HG03575 (cell line): ENCODE data around the gene CLK4.
A peak's percentile ranks its signal among the peaks of the same experiment; 100 is the strongest.

ENCODE experiments used
- ATAC-seq: cut with Tn5 transposase; IDR thresholded peaks from one replicate; pipeline ENCODE4 v1.9.1; 2021; ENCODE audit not compliant: unreplicated experiment, insufficient number of reproducible peaks, low FRiP score; ENCODE audit errors: extremely low read depth

The CLK4 gene

DNA sequence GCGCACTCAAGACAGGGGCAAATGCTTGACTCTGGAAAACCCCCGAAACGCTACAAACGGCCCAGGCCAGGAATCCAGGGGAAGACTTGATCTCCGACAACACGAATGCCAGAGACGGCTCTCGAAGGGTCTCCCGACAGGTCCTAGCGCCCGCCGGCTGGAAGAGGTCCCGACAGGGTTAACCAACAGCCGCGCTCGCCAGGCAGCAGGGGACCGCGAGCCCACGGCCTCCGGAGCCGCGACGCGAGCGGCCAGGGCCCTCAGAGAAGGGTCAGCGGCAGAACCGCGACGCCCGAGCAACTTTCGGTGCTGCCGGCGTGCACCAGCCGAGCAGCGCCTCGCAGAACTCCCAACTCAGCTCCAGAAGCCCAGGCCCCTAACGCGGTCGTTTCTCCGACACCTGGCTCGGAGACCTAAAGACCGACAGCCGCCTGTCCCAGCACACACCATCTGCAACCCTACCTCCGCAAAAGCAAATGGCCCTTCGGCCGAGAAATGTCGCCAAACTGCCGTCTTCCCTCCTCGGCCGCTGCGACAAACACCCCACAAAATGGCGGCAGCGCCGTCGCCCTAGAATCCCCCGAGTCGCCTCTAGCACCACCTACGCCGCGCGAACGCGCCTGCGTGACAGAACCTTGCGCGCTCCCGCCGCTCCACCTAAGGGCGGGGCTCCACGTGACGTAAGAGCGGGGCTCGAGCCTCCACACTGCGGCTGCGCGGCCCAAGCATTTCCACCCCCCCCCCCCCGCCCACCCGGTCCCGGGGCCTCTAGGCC is at the start of gene CLK4:
CLK4 (minus strand) TSS at position 567 of the 775 bp plus-strand sequence. CDS start 3,634 bp downstream, outside the sequence.
- peak; percentile 42 for ATAC-seq

DNA sequence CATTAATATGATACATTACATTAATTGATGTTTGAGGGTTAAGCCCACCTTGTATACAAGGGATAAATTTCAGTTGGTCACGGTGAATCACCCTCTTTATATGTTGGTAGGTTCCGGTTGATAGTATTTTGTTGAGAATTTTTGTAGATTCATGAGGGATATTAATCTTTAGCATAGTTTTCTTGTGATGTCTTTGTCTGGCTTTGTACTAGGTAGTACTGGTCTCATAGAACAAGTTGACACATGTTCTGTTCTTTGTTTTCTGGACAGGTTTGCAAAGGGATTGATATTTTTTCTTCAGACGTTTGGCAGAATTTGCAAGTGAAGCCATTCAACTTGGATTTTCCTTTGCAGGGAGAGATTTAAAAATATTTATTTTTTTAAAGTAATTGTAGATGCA is 49.1 kb upstream of the CLK4 start:
- no peak for ATAC-seq

DNA sequence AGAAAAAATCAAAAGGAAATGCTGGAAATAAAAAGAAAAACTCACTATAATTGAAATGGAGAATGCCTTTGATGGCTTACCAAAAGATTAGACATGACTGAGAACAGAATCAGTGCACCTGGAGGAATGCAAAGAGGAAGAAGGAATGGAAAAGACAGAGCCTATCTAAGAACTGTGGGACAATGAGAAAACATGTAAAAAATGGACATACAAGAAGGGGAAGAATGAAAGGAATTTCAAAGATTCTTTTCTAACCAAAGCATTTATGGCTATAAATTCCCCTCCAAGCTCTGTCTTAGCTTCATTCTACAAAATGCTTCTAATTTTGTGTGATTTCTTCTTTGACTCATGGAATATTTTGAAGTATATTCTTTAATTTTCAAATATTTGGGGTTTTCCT is 47.5 kb upstream of the CLK4 start:
- no peak for ATAC-seq

- no peak for ATAC-seq
Measured at GRCh38 chr5:178673801-178674295, 47.0 kb upstream of the CLK4 start.

- ATAC-seq: no peak
Measured at GRCh38 chr5:178672630-178673029, 45.8 kb upstream of the CLK4 start.

- no peak for ATAC-seq
Measured at GRCh38 chr5:178671602-178672144, 44.8 kb upstream of the CLK4 start.

GRCh38 chr5:178670351-178670885 is 43.6 kb upstream of the CLK4 start:
- ATAC-seq: no peak

DNA sequence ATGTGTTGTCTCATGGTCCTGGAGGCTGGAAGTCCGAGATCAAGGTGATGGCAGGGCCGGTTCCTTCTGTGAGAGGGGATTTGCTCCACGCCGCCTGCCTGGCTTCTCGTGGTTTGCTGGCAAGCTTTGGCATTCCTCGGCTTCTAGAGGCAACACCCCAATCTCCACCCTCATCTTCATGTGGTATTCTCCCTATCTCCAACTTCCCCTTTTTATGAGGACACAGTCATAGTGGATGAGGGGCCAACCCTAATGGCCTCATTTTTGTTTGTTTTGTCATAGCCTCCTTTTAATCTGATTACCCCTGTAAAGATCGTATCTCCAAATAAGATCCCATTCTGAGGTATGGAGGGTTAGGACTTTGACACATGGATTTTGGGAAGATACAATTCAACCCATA is 41.7 kb upstream of the CLK4 start:
- no peak for ATAC-seq

GRCh38 chr5:178667688-178668087 is 40.8 kb upstream of the CLK4 start:
- ATAC-seq: no peak

DNA sequence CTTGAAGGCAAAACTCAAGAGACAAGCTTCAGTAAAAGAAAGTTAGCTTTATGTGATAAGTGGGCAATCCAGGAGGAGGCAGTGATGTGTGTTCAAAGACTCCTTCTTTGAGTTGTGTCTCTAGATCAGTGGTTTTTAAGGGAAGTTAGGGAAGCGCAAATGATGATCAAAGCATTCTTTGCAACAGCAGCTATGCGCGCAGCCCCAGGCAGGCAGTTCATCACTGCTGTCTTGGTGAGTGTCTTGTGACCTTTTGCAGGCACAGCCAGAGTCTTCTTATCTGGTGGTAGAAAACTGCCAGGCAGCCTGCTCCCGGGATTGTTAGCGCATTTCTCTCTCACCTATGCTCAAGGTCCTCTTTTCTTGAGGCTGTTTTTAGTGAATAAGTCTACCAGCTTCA is 40.3 kb upstream of the CLK4 start:
- ATAC-seq: no peak

- ATAC-seq: no peak
Measured at GRCh38 chr5:178664141-178664540, 37.3 kb upstream of the CLK4 start.

DNA sequence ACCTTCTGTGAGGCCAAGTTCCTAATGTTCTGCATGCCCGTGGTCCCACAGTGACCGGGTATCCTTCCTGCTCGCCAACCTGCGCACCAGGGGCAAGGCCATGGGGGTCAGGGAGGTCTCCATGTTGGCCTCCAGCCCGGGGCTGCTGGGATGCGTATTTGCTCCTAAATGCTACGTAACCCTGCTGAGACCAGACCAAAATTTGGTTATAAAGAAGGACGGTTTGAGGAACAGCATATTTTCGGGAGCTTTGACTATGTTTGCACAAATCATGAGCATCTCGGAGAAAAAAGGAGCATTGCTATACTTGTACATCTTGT is 35.7 kb upstream of the CLK4 start:
- ATAC-seq: no peak

DNA sequence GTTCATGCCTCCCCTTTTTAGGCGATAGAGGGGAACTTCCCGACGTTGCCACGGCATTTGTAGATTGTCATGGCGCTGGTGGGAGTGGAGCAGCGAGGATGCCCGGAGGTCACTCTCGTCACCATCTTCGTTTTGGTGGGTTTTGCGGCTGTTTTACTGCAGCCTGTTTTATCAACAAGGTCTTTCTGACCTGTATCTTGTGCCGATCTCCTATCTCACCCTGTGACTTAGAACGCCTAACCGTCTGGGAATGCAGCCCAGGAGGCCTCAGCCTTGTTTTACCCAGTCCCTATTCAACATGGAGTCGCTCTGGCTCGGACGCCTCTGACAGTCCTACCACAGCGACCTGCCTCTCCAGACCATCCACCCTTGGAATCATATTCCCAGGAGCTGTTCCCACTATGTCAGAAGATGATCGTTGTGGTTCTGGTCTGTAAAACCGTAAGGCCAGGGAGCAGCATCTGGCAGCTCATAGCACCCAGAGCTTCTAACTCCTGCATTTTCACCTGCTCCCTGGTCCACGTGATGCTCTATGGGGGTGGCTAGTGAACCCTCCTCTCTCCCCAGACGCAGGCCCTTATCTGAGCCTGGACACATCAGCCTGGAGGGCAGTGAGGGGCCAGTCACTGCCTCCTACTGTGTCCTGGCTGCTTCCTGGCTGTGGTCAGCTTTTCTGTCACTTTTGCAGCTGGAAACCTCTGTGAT is 35.1 kb upstream of the CLK4 start:
- ATAC-seq: no peak

DNA sequence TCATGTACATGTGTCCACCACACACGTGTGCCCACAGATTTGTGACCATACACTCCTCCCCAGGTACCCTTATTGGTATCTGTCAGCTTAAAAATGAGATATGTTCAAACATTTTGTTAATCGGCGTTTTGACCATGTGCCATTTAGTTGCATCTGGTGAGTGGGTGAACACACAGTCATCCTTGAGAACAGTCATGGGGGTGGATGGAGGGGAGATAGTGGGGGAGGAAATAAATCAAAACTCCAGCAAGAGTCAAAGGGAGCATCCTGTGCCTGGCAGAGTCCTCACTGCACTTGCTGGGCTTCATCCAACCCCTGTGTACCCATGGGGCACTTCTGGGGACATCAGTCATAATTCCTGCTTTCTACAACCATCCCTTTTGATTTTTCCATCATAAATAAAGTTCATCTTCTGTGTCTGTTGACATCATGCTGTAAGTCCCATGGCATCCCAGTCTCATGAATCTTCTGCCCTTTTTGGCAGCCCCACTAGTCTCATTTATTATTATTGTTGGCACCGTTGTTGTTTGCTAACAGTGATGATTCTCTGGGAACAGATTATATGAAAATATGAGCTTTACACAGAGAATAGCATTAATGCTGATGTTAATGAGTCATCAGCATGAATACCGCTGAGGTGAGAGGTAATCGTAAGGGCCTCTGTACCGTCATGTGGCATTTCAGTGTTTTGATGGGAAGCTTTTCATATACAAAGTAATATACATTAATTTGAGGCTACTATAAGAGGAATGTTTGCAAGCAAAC is 24.4 kb upstream of the CLK4 start:
- ATAC-seq: no peak

GRCh38 chr5:178650214-178650613 is 23.4 kb upstream of the CLK4 start:
- no peak for ATAC-seq

DNA sequence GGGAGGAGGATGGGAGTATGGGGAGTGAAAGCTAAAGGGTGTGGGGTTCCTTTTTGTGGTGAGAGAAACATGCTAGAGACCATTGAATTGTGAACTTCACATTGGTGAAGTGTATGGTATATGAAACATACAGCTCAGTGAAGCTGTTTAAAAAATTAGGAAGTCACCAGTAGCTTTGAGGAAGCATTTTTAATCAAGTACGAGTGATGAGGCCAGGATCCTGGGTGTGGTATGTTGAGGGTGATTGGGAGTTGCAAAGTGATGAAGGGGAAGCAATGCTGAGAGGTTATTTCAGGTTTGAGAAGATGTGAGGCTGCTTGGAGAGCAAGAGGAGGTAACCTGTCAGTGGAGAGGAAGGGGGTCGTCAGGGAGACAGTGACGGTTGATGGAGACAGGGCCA is 22.7 kb upstream of the CLK4 start:
- ATAC-seq: no peak

DNA sequence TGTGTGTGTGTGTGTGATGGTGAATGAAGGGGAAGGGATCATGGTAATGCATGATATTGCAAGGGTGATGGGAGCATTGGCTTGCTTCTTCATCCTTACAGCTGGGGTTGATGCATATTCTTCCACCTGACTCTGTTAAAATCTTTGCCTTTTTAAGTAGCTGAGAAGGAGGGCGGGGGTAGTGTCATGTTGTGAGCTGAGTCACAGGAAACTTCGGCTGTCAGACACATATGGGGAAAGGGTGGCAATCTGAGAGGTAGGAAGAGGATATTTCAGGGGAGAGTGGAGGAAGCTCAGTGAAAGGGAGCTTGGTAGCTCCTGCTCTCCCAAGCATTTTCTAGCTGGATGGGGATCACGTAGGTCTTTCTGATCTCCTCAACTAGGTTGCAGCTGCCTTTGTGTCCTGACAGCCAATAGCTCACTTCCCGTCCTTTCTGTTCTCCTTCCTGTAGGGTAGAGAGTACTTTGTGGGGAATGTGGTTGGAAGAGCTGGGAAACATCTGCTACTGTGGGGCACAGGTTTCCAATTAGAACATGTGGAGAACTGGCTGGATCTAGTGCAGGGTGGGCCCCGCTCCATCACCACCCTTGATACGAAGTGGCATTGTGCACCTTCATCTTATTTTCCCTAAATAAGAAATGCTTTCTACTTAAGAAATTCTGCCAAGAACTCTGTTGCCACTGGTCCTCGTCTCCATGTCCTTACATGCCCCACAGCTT is 18.1 kb upstream of the CLK4 start:
- no peak for ATAC-seq

DNA sequence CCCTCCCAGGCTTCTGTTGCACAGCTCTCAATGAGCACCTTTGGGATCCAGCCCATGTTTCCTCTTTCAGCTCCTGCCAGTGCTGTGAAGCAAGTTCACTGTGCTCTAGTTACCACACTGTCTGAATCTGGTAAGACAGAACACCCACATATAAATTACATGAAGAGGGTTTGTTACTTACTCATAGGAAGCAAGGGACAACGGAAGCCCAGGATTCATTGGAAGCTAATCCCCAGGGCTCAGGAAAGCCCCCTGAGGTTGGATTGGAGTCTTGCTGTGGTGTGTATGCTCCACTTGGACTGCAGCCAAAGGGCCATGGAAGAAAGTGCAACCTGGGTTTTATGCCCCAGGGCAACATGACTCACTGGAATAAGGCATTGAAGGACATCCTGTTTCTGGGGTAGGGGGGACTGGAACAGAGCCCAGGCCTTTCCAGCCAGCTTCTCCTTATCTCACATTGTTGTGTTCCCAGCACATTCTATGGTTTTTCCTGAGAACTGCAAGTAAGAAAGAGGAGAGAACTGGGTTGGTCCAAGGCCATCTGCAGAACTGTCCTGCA is 15.6 kb upstream of the CLK4 start:
- ATAC-seq: no peak
